Stimulated activated CD4-positive, alpha-beta T cell treated with anti-CD3 and anti-CD28 coated beads, Interleukin-1b, Interleukin-23, amount 100 ng/mL, for 1 hour (primary cell): ENCODE results near the gene FAM133A.

Experiments used
- DNase-seq, 2 donors: peaks; one replicate each; pipeline ENCODE4 v3.0.0-alpha.2; 2020; ENCODE audit warnings: low read depth in 2 of 2

FAM133A gene

DNA sequence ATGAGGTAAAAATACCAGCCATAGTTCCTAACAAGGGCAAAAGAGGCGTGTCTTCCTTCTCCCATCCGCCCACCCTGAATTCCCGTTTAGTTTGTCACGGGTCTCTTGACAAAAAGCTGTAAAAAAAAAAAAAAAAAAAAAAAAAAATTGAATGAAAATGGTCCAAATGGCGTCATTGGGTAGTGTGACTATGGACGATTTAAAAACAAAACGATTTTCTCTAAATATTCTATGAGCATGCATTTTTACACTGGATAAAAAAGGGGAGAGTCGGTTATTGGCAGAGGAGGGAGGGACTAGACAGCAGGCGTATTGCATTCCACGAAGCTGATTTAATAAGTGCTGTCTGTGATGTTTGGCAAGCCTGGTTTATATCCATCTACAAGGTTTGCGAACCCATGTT, at the start of gene FAM133A:
Gene FAM133A, plus strand, starts transcription at position 338 of the 403 bp plus-strand sequence. CDS start 35,214 bp downstream, outside the sequence.
- no peak for DNase-seq

DNA sequence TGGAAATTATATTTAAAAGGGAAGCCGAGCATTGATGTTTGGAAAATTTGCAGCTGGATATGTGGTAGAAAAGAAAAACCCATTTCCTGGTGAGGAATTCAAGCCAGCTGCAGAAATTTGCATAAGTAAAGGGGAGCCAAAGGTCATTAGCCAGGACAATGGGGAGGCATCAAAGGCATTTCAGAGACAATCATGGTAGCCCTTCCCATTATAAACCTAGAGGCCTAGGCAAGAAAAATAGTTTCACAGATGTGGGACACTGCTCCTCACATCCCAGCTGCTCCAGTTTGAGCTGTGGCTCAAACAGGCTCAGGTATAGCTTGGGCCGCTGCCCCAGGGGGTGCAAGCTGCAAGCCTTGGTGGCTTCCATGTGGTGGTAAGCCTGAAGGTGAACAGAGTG, 36.4 kb upstream of the FAM133A start:
- DNase-seq = no peak

DNA sequence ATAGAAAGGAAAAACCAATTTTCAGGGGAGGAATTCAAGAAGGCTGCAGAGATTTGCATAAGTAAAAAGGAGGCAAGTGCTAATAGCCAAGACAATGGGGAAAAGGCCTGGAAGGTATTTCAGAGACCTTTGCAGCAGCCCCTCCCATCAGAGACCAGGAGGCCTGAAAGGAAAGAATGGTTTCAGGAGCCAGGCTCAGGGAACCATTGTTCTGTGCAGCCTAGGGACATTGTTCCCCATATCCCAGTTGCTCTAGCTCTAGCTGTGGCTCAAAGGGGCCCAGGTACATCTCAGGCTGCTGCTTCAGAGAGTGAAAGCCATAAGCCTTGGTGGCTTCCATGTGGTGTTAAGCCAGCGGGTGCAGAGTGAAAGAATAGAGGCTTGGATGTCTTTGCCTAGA, 24.6 kb upstream of the FAM133A start:
- no peak for DNase-seq

DNA sequence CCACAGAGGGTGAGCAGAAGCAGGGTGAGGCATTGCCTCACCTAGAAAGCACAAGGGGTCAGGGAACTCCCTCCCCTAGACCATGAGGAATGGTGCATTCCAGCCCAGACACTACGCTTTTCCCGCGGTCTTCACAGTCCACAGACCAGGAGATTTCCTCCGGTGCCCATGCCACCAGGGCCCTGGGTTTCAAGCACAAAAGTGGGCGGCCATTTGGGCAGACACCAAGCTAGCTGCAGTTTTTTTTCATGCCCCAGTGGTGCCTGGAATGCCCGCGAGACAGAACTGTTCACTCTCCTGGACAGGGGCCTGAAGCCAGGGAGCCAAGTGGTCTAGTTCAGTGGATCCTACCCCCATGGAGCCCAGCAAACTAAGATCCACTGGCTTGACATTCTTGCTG, 13.4 kb upstream of the FAM133A start:
- no peak for DNase-seq

DNA sequence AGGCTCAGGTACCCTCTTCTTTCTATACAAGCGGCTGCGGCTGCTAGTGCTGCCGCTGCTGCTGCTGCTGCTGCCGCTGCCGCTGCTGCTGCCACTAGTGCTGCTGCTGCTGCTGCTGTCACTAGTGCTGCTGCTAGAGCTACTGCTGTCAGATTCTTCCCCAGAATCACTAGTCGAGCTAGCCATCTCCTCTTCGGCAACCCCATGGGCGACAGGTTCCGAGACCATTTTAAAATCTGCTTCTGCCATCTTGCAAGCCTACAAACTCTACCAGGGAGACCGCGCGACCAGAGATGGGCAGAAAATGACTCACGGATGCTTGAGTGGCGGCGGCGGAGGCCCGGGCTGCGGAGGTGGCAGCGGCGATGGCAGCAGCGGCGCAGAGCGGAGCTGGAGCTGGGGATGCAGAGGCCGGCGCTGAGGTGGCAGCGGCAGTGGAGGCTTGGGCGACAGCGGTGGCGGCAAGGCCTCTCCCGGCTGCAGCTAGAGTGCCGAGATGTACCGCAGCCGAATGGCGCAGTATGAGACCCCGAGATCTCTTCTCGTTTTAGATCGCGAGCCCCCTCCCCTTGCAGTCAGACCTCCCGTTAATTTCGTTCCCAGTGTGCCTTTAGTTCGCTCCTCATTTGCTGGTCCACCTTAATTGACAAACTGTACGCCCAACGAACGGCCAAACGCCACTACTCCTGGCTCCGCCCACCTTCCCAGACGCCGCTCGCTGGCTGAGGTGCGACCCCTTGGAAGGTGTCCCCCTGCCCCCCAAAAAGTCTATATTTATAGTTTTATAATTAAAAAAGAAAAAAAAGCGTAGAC, 744 bp upstream of the FAM133A start, which contains the start of gene NAP1L3:
Gene NAP1L3, minus strand, starts transcription at position 523 of the 813 bp plus-strand sequence. Its CDS starts 274 bp downstream, at position 249.
- DNase-seq = peak in 1 of 2 donors; percentile 14

DNA sequence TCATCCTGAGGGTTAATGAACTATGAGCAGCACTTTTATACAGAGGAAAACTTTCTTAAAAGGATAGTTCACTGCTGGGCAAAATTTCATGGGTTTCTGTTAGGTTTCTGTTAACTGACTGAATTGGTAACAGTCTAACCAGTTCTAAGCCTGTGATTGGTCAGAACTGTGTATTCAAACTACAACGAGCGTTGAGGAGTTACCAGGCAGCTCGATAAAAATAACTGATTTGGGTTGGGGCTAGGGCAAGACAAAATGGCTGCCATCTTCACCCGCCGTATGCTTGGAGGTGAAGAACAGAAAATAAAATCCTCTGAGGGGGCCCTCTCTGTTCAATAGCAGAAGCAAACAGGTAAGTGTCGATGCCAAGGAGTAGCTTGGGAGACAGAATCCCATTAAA, 22.0 kb downstream of the FAM133A start:
- DNase-seq = no peak

DNA sequence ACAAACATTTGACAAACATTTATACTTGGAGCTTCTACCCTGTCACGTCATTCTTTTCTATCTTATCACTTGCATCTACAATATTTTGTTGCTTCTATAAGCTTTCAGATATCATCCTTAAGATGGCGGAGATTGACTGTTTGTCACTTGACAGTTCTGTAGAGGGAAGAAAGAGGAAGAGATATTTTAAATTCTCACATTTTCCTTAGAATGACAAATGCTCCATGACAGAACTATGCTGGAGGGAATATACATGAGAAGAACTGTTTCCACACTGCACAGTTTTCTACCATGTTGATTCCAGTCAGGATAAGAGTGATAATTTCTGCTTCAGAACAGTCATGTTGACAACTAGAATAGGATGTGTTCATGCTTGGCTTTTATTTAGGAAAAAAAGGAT, 29.7 kb downstream of the FAM133A start:
- no peak for DNase-seq

DNA sequence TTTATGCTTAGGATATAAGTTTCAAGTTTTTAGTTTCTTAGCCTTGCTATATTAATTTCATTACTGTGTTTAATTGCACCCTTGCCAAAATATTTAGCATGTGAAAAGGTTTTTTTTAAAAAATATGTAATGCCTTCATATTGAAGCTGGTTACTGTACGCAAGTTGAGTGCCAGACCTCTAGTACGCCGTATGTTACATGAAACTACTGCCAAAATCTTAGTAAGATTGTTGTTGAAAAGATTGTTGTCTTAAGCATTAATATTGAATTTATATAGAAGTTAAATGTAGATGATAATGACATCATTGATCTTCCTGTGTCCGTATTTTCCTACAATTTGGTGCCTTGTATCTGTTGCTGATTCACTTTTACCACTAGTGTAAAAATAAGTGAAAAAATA, 37.1 kb downstream of the FAM133A start:
- DNase-seq = no peak

DNA sequence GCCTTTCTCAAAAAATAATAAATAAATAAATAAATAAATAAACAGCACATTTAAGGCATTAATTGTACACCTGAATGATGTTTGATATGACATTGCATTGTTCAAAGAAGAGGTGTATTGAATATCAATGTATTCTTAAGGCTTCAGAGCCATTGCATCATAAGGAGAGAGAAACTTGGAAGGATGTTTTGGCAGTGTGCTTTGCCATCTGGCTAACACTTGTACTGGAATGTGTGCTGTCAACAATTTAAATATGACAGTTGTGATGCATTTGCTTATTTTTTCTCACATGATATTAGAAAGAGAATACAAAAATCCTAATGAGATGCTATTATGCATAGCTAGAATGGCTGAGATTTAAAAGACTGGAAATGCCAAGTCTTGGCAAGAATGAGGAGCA, 67.8 kb downstream of the FAM133A start:
- DNase-seq = no peak

DNA sequence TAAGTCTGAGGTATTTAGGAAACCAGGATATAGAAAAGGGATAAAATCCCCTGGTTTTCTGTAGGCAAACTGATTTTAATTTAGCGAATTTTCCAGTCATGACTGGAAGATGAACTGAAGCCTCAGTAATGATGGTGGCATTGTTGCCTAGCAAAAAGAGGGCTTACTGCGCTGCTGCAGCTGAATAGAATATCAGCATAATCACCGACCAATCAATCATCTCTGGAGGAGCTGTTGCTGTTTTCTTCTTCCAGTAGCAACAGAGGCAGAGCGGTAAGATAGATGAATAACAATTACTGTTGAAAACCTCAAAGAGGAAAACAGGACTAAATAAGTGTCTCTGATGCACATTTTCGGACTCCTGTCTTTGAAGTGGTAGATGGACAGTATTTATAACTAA, 86.2 kb downstream of the FAM133A start:
- DNase-seq = no peak
